ENCODE data around the gene CRADD.
"Not testable (repeated sequence)": the region's sequence is repeated elsewhere in the genome, so short reads cannot be mapped to it uniquely, and the experiment has no call there.

Gene CRADD

GRCh38 chr12:93918262-93918661, 241.1 kb downstream of the CRADD start:
- TF ChIP-seq CTCF (conservative IDR thresholded peaks at IDR 0.05; ENCODE audit: low read length): no peak
- H3K4me3 ChIP-seq (ENCODE audit: low read length): no peak overlapping the region
- peak; percentile 85 for DNase-seq (ENCODE audit: low read depth)

DNA sequence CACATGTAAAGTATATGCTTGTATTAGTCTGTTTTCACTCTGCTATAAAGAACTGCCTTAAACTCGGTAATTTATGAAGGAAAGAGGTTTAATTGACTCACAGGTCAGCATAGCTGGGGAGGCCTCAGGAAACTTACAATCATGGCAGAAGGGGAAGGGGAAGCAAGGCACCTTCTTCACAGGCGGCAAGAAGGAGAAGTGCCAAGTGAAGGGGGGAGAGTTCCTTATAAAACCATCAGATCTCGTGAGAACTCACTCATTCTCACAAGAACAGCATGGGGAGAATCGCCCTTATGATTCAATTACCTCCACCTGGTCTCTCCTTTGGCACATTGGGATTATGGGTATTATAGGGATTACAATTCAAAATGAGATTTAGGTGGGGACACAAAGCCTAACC, 241.7 kb downstream of the CRADD start:
- TF ChIP-seq CTCF (conservative IDR thresholded peaks at IDR 0.05; ENCODE audit: low read length): no peak
- H3K4me3 ChIP-seq (ENCODE audit: low read length): no peak overlapping the region
- DNase-seq (ENCODE audit: low read depth): no peak

DNA sequence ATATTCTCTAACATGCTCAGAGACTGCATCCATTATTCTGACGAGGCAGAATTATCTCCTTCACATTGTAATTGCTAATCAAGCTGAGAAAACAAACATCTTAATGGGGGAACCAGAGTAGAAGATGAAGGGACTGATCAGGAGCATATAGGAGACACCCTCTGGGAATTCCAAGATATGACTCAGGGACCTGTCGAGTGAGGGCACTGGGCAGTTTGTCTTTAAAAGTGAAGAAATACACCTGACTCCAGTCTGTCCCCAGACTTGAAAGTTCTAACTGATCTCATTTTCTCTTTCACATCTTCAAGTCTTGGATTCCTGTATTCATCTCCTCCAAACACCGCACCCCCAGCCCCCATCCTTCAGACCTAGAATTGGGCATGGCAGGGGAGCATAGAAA, 244.3 kb downstream of the CRADD start:
- TF ChIP-seq CTCF (conservative IDR thresholded peaks at IDR 0.05; ENCODE audit: low read length): no peak
- no peak overlapping the region for H3K4me3 ChIP-seq (ENCODE audit: low read length)
- DNase-seq (ENCODE audit: low read depth): no peak

DNA sequence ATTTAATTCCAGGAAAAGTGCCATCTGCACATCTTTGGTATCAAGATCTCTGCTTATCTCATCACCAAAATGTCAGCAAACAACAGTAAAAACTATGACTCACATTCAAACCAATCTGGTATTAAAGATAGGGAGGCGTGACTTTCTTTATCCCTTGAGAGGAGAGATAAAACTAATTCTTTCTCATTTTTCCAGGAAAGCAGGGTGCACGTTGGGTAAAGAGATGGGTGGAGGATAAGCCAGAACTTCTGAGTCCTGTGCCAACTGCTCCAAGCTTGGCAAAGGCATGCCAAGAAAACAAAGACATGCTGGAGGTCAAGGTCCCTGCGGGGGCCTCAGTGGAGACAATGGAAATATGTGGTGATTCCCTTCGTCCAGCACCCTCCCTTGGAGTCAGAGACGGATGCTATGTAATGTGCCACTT, 245.4 kb downstream of the CRADD start:
- no peak for DNase-seq (ENCODE audit: low read depth)
- no peak for TF ChIP-seq CTCF (conservative IDR thresholded peaks at IDR 0.05; ENCODE audit: low read length)

GRCh38 chr12:93924367-93924766, 247.2 kb downstream of the CRADD start:
- no peak for DNase-seq (ENCODE audit: low read depth)
- no peak for TF ChIP-seq CTCF (conservative IDR thresholded peaks at IDR 0.05; ENCODE audit: low read length)

More for the DNA sequence above, 245.4 kb downstream of the CRADD start:
- no peak overlapping the region for H3K4me3 ChIP-seq (ENCODE audit: low read length)

DNA sequence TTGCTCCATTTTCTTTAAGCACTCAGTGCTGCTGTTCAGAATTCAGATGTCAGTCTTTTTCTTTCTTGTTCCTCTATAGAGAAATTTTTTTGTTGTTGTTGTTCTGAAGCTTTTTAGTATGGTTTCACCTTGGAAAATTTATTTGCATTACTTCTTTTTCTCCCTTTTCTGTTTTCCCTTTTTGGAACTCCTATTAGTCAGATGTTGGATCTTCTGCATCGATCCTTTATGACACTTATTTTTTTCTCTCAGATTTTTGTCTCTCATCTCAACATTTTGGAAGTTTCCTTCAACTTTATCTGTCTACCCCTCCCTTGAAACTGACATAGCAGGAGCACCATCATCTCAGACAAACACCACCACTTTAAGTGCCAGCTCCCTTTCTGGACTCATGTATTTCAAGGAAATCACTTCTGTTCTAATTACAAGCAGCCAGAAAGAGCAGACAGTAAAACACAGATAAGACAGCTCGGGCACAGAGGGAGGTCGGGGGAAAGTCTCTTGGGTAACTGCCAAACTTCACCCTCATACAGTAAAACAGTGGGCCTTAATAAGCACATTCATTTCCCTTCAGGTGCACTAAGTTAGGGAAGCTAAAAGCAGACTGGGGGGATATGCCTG, 248.5 kb downstream of the CRADD start:
- no peak for TF ChIP-seq CTCF (conservative IDR thresholded peaks at IDR 0.05; ENCODE audit: low read length)
- H3K4me3 ChIP-seq (ENCODE audit: low read length): no peak overlapping the region
- DNase-seq (ENCODE audit: low read depth): no peak

More at GRCh38 chr12:93924367-93924766, 247.2 kb downstream of the CRADD start:
- no peak overlapping the region for H3K4me3 ChIP-seq (ENCODE audit: low read length)

DNA sequence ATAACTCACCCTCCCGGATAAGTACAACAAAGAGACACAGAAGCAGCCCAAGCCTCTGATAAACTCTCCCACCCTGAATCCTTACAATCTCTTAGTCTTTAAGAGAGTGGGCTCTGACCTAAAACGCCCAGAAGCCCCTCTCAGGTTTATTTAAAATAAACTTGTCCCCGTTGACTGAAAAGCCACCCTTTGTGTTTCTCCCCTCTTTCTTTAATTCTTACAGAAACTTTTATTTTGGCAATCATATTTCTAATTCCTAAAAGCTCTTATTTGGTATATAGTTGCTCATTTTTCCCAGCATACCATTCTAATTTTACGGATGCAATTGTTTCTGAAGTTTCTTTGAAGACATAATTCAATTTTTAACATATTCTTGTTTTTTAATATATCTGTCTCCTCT, 249.1 kb downstream of the CRADD start:
- H3K4me3 ChIP-seq (ENCODE audit: low read length): no peak overlapping the region
- no peak for TF ChIP-seq CTCF (conservative IDR thresholded peaks at IDR 0.05; ENCODE audit: low read length)

DNA sequence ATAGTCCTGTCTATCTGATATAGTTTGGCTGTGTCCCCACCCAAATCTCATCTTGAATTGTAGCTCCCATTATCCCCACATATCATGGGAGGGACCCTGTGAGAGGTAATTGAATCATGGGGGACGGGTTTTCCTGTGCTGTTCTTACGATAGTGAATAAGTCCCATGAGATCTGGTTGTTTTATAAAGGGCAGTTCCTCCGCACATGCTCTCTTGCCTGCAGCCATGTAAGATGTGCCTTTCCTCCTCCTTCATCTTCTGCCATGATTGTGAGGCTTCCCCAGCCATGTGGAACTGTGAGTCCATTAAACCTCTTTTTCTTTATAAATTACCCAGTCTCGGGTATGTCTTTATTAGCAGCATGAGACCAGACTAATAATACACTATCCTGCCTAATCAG, 251.9 kb downstream of the CRADD start:
- not testable (repeated sequence) for H3K4me3 ChIP-seq (ENCODE audit: low read length); DNase-seq (ENCODE audit: low read depth)

More for the DNA sequence above, 249.1 kb downstream of the CRADD start:
- no peak for DNase-seq (ENCODE audit: low read depth)
